ENCODE measurements around the gene DNAJC21. TPM values are rescaled to one million over a fixed set of nuclear protein-coding genes. Genes with fewer than 3 reads are reported as not detected.
"Not testable (repeated sequence)": the region's sequence is repeated elsewhere in the genome, so short reads cannot be mapped to it uniquely, and the experiment has no call there.

DNAJC21 gene
- total and polyA plus RNA-seq, 10 of the 15 experiments (the other 5 are each of a cell fraction or from before 2014, with no cell fraction given): 9.2 to 53.5 (median 23.7) TPM

DNA sequence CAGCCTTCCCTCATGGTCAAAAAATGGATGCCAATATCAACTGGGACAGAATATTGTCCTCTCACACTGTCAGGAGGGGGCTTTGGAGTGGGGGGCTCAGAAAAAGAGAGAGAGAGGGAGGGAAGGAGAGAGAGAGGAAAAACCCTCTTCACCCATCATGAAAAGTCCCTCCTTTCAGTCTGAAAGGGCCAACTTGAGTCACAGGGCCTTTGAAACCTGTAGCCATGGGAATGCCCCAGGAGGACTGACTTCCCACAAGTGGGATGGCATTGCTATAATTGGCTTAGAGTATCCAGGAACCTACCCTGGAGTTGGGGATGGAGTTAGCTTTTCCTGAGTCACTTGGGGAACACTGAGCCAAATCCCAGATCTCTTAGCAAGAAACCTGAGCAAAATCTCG, 41.2 kb downstream of the DNAJC21 start (continued):
- 0 out of 2 replicates have a peak, but pooled peaks have one; percentile 17 for TF ChIP-seq GATAD2B (conservative IDR thresholded peaks at IDR 0.05; ENCODE audit: low read depth)
- peak; percentile 68 to 71 for TF ChIP-seq IKZF2 (IDR thresholded peaks at IDR 0.05)
- TF ChIP-seq WRNIP1 (IDR thresholded peaks at IDR 0.05; ENCODE audit: borderline replicate concordance, low read depth, low read length): no peak
- peak; percentile 56; the same call in 1 of the 2 replicates for TF ChIP-seq RELB (IDR thresholded peaks at IDR 0.05; ENCODE audit: low read depth)

DNA sequence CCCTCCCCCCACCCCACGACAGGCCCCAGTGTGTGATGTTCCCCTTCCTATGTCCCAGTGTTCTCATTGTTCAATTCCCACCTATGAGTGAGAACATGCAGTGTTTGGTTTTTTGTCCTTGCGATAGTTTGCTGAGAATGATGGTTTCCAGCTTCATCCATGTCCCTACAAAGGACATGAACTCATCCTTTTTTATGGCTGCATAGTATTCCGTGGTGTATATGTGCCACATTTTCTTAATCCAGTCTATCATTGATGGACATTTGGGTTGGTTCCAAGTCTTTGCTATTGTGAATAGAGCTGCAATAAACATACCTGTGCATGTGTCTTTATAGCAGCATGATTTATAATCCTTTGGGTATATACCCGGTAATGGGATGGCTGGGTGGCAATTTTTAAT, 42.3 kb downstream of the DNAJC21 start:
- H3K4me3 ChIP-seq; DNase-seq (ENCODE audit: low read depth, low spot score); H2AFZ ChIP-seq (ENCODE audit: control insufficient read depth, low read depth, low read length); H3K9ac ChIP-seq (ENCODE audit: control insufficient read depth, insufficient read depth, low read length); RAD21 ChIA-PET (ENCODE audit: unreplicated experiment); CTCF ChIA-PET; H3K27ac ChIP-seq (ENCODE audit: control insufficient read depth, insufficient read depth); H4K20me1 ChIP-seq (ENCODE audit: control insufficient read depth, insufficient read depth); ATAC-seq; intact Hi-C loops (cut with micrococcal nuclease; ENCODE audit: unreplicated experiment); H3K36me3 ChIP-seq (ENCODE audit: control insufficient read depth in 2 of 2, insufficient read depth in 2 of 2, low read length in 1 of 2); BruUV-seq (replicated peaks); in situ Hi-C loops (cut with MboI); H3K27me3 ChIP-seq (replicated peaks in 1 of 2; ENCODE audit: control insufficient read depth in 2 of 2, insufficient read depth in 2 of 2, low read length in 1 of 2); H3K9me3 ChIP-seq (replicated peaks; ENCODE audit: control insufficient read depth, insufficient read depth, low read length); H3K79me2 ChIP-seq (ENCODE audit: control insufficient read depth, insufficient read depth, low read length); POLR2A ChIA-PET; H3K4me1 ChIP-seq (ENCODE audit: control insufficient read depth, insufficient read depth, low read length); FAIRE-seq; H3K4me2 ChIP-seq (ENCODE audit: control insufficient read depth, insufficient read depth): not testable (repeated sequence)
- SMC1A ChIA-PET (ENCODE audit: uncharacterized antibody, unreplicated experiment): interaction anchor here (1.1 kb wide), 2 partner anchors 11 to 32 kb away, joined by 3 to 4 read pairs; no protein-coding TSS in a partner anchor
- 92% methylated on average over 1 of the region's 4 CpGs for WGBS (ENCODE audit: insufficient coverage, insufficient replicate concordance, low lambda C conversion rate, missing lambda C conversion rate)
